Smooth muscle cell (in vitro differentiated cells): ENCODE measurements around the gene RGS10. TPM values are rescaled to one million over a fixed set of nuclear protein-coding genes. Genes with fewer than 3 reads are reported as not detected.
A peak's percentile ranks its signal among the peaks of the same experiment; 100 is the strongest.

Experiments used
- DNase-seq: peaks from one replicate; lab custom pipeline; 2025; ENCODE audit not compliant: unreplicated experiment; lab: John Stamatoyannopoulos, UW
- H2AFZ ChIP-seq: fragments of 200-600 bp; sonication (generic); 2 replicates; pipeline ENCODE4 v1.6.0; 2016; ENCODE audit warnings: antibody characterized with exemption, low read depth, mild to moderate bottlenecking
- H3F3A ChIP-seq: fragments of 200-600 bp; sonication (generic); 2 replicates; pipeline ENCODE4 v1.6.0; 2017; ENCODE audit warnings: antibody characterized with exemption, low read depth
- H3K27ac ChIP-seq: fragments of 200-600 bp; sonication (generic); 2 replicates; pipeline ENCODE4 v1.5.1; 2016; ENCODE audit warnings: low read depth, mild to moderate bottlenecking
- H3K27me3 ChIP-seq: fragments of 200-600 bp; sonication (generic); 2 replicates; pipeline ENCODE4 v1.6.1; 2016; ENCODE audit warnings: low read depth, mild to moderate bottlenecking
- H3K36me3 ChIP-seq: fragments of 200-600 bp; sonication (generic); 2 replicates; pipeline ENCODE4 v1.5.1; 2016; ENCODE audit warnings: low read depth
- H3K4me1 ChIP-seq: fragments of 200-600 bp; sonication (generic); 2 replicates; pipeline ENCODE4 v1.5.1; 2016; ENCODE audit warnings: low read depth
- H3K4me2 ChIP-seq: fragments of 200-600 bp; sonication (generic); 2 replicates; pipeline ENCODE4 v1.6.0; 2016; ENCODE audit warnings: mild to moderate bottlenecking
- H3K4me3 ChIP-seq: fragments of 200-600 bp; sonication (generic); 2 replicates; pipeline ENCODE4 v1.5.1; 2016; ENCODE audit warnings: mild to moderate bottlenecking
- H3K79me2 ChIP-seq: fragments of 200-600 bp; sonication (generic); 2 replicates; pipeline ENCODE4 v1.6.0; 2016; ENCODE audit warnings: low read depth, mild to moderate bottlenecking
- H3K9ac ChIP-seq: fragments of 200-600 bp; sonication (generic); 2 replicates; pipeline ENCODE4 v1.6.0; 2016; ENCODE audit warnings: low read depth
- H3K9me3 ChIP-seq: fragments of 200-600 bp; sonication (generic); replicated peaks from 2 replicates; pipeline ENCODE4 v1.5.1; 2016; ENCODE audit warnings: low read depth
- H4K20me1 ChIP-seq: fragments of 200-600 bp; sonication (generic); 2 replicates; pipeline ENCODE4 v1.6.0; 2016; ENCODE audit warnings: low read depth
- WGBS: methylation state at CpG from one replicate; pipeline ENCODE4 v1.1.7; 2016; ENCODE audit warnings: low lambda C conversion rate; 5-methylcytosine and 5-hydroxymethylcytosine counted together
- polyA plus RNA-seq: library from polyadenylated mRNA; unstranded; fragments of >200 nt; fragmentation: Nextera tagmentation; extraction: Ambion mirVana; gene quantifications from 2 replicates; pipeline ENCODE4 v1.2.1, GENCODE V29; 2016
- total RNA-seq: library from RNA; depleted of rRNA; stranded (reverse); fragments of >200 nt; gene quantifications from 2 replicates; pipeline ENCODE4 v1.2.3, GENCODE V29; 2014
- TF ChIP-seq, protein P1 (sequence below): fragments of 200-600 bp; sonication (generic); IDR thresholded peaks from 2 replicates; pipeline ENCODE4 v1.5.1; 2017; ENCODE audit warnings: borderline replicate concordance, mild to moderate bottlenecking, antibody characterized with exemption; ENCODE audit not compliant: insufficient read depth, poor library complexity, severe bottlenecking

The RGS10 gene
- total and polyA plus RNA-seq, 2 experiments from 2014 or later = 40.2 to 72.5 TPM

DNA sequence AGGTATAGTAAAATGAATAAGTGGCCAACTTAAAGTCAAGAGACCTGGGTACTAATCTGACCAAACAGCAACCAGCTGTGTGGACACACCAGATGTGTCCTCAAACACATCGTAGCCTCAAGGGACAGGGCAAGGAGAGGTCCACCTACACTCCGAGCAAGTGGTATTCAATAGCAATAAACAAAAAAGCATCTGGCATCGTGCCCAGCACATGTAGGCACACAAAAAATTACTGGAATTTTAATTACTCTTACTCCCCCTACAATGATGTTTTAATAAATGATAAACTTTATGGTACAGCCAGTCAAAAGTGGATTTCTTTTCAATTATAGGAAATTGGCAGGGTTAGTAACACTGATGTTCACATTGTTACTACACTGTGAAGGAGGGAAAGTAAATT is 3.5 kb upstream of the RGS10 start:
- H3K27me3 ChIP-seq = peaks cover 6% of the 10 kb centered on the region
- no peak overlapping the region for H3K27ac ChIP-seq
- H4K20me1 ChIP-seq = peaks cover 7% of the 10 kb centered on the region
- no peaks in the 10 kb centered on the region for H3F3A ChIP-seq
- TF ChIP-seq, protein P1, sequence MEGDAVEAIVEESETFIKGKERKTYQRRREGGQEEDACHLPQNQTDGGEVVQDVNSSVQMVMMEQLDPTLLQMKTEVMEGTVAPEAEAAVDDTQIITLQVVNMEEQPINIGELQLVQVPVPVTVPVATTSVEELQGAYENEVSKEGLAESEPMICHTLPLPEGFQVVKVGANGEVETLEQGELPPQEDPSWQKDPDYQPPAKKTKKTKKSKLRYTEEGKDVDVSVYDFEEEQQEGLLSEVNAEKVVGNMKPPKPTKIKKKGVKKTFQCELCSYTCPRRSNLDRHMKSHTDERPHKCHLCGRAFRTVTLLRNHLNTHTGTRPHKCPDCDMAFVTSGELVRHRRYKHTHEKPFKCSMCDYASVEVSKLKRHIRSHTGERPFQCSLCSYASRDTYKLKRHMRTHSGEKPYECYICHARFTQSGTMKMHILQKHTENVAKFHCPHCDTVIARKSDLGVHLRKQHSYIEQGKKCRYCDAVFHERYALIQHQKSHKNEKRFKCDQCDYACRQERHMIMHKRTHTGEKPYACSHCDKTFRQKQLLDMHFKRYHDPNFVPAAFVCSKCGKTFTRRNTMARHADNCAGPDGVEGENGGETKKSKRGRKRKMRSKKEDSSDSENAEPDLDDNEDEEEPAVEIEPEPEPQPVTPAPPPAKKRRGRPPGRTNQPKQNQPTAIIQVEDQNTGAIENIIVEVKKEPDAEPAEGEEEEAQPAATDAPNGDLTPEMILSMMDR = no peak
- 50% methylated on average over 3 of the region's 3 CpGs for WGBS
- no peaks in the 10 kb centered on the region for H3K9me3 ChIP-seq
- no peak overlapping the region for H3K9ac ChIP-seq
- no peak for DNase-seq
- H3K4me2 ChIP-seq = no peak overlapping the region
- H3K4me1 ChIP-seq = peaks cover 15% of the 10 kb centered on the region
- no peak overlapping the region for H3K4me3 ChIP-seq
- no peaks in the 10 kb centered on the region for H3K36me3 ChIP-seq
- H2AFZ ChIP-seq = no peak overlapping the region
- peaks cover 15% of the 10 kb centered on the region for H3K79me2 ChIP-seq

DNA sequence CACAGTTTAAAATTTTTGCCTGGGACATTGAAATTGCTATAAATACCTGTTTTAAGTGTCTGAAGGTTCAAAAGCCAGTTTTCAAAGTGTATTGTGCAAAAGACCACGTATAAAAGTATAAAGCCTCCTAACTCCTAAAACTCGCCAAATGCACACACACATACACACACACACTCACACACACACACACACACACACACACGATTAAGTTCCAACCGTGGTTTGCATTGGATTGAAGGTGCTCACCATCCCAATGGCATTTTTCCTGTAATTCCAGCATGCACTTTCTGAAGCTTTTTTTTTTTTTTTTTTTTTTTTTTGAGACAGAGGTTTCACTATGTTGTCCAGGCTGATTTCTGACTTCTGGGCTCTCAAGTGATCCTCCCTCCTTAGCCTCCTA is 2.8 kb upstream of the RGS10 start:
- no peak overlapping the region for H2AFZ ChIP-seq
- no peak overlapping the region for H3K9ac ChIP-seq
- H3K4me3 ChIP-seq = no peak overlapping the region
- peaks cover 22% of the 10 kb centered on the region for H3K79me2 ChIP-seq
- no peaks in the 10 kb centered on the region for H3F3A ChIP-seq
- peaks cover 6% of the 10 kb centered on the region for H3K27me3 ChIP-seq
- no peak for DNase-seq
- no peak overlapping the region for H3K4me2 ChIP-seq
- WGBS = 64% methylated on average over 4 of the region's 4 CpGs
- peaks cover 14% of the 10 kb centered on the region for H4K20me1 ChIP-seq
- H3K36me3 ChIP-seq = no peaks in the 10 kb centered on the region
- TF ChIP-seq, protein P1 = no peak
- no peaks in the 10 kb centered on the region for H3K9me3 ChIP-seq
- no peak overlapping the region for H3K27ac ChIP-seq
- H3K4me1 ChIP-seq = peaks cover 15% of the 10 kb centered on the region

DNA sequence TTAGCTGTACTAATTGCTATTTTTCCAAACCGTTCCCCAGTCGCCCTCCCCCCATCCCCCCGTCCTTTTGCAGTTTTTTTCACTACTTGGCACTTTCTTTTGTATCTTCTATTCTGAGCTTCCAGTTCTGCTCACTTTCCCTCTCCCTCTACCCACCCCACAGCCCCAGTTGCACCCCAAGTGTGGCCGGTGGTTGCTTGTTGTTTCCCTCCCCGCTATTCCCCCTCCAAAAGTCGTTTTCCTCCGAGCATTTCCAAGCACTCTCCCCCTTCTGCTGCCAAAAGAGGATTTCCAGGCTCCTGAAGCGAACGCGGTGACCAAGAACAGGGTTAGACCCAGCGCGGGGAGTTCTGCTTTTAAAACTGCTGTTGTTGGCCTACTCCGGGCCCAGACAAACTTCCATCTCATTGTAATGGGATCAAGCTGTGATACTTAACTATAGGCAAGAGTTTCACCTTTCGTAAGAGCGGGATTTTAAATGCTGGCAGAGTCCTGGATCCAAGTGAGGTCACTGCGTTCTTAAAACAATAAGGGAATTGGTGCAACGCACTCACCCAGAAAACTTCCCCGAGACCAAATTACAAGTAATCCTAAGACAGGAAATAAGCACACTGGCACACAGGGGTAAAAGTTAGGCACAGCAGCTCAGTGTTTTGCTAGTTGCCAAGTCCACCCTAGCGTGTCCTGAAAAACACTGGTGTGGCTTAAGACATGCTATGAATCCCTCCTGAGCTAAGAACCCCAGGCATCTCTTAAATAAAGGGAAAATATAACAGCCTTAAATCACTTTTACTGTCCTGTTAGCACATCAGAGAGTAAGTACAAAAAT is 1.5 kb upstream of the RGS10 start:
- no peak overlapping the region for H2AFZ ChIP-seq
- H3F3A ChIP-seq = no peaks in the 10 kb centered on the region
- H3K4me1 ChIP-seq = peaks cover 15% of the 10 kb centered on the region
- H3K27ac ChIP-seq = no peak overlapping the region
- DNase-seq = no peak
- H4K20me1 ChIP-seq = peaks cover 25% of the 10 kb centered on the region
- peaks cover 4% of the 10 kb centered on the region for H3K27me3 ChIP-seq
- WGBS = 40% methylated on average over 19 of the region's 19 CpGs
- H3K9me3 ChIP-seq = no peaks in the 10 kb centered on the region
- H3K4me2 ChIP-seq = peak overlapping the region; percentile 99
- peaks cover 34% of the 10 kb centered on the region for H3K79me2 ChIP-seq
- TF ChIP-seq, protein P1 = no peak
- no peak overlapping the region for H3K9ac ChIP-seq
- H3K4me3 ChIP-seq = peak overlapping the region; percentile 84
- no peaks in the 10 kb centered on the region for H3K36me3 ChIP-seq
